GM12872 (cell line): ENCODE measurements around the gene PLCB1.

Experiments used
- CTCF ChIP-seq: IDR thresholded peaks from 3 replicates; pipeline ENCODE4 v1.5.1; 2011; ENCODE audit warnings: low read depth, mild to moderate bottlenecking, low read length, moderate library complexity; ENCODE audit not compliant: insufficient read depth

The PLCB1 gene

GRCh38 chr20:8130840-8131526, 1.1 kb upstream of the PLCB1 start:
- TF ChIP-seq CTCF = no peak

- TF ChIP-seq CTCF = no peak
Measured at GRCh38 chr20:8132484-8133309, 631 bp downstream of the PLCB1 start.

GRCh38 chr20:8133310-8133768, 1.3 kb downstream of the PLCB1 start:
- no peak for TF ChIP-seq CTCF

GRCh38 chr20:8133851-8134451, 1.9 kb downstream of the PLCB1 start:
- TF ChIP-seq CTCF = no peak

- TF ChIP-seq CTCF = no peak
Measured at GRCh38 chr20:8139899-8140298, 7.8 kb downstream of the PLCB1 start.

GRCh38 chr20:8143474-8143873, 11.4 kb downstream of the PLCB1 start:
- no peak for TF ChIP-seq CTCF
